Mesothelial cell of epicardium (in vitro differentiated cells): ENCODE results near the gene ZNF546. TPM values are rescaled to one million over a fixed set of nuclear protein-coding genes. Genes with fewer than 3 reads are reported as not detected.
"Not testable (repeated sequence)": the region's sequence is repeated elsewhere in the genome, so short reads cannot be mapped to it uniquely, and the experiment has no call there.

Experiments
- DNase-seq, 2 experiments: peaks; one replicate each; pipeline ENCODE4 v3.0.0; 2021; ENCODE audit warnings: low spot score in 2 of 2; ENCODE audit not compliant: unreplicated experiment in 2 of 2
- H3K27ac Mint-ChIP-seq: 2 replicates; pipeline ENCODE4 v1.8.0; 2021; ENCODE audit warnings: mixed read lengths
- H3K27me3 Mint-ChIP-seq: 2 replicates; pipeline ENCODE4 v1.8.0; 2021; ENCODE audit warnings: low read depth, mixed read lengths
- H3K36me3 Mint-ChIP-seq: 2 replicates; pipeline ENCODE4 v1.8.0; 2021; ENCODE audit warnings: mixed read lengths
- H3K4me1 Mint-ChIP-seq: 2 replicates; pipeline ENCODE4 v1.8.0; 2021; ENCODE audit warnings: mixed read lengths
- H3K4me3 Mint-ChIP-seq: 2 replicates; pipeline ENCODE4 v1.8.0; 2021; ENCODE audit warnings: mild to moderate bottlenecking, moderate library complexity, mixed read lengths
- H3K9me3 Mint-ChIP-seq: 2 replicates; pipeline ENCODE4 v1.8.0; 2021; ENCODE audit warnings: mixed read lengths
- CTCF ChIP-seq: fragments of 200-600 bp; sonication (generic); IDR thresholded peaks from one replicate; pipeline ENCODE4 v1.5.0; 2021; ENCODE audit warnings: antibody characterized with exemption; ENCODE audit not compliant: unreplicated experiment
- total RNA-seq: library from RNA; stranded (reverse); gene quantifications from 3 replicates; pipeline ENCODE4 v1.2.1, GENCODE V29; 2021

ZNF546 gene
- total RNA-seq, 1 donor from 2014 or later: 6.8 TPM

DNA sequence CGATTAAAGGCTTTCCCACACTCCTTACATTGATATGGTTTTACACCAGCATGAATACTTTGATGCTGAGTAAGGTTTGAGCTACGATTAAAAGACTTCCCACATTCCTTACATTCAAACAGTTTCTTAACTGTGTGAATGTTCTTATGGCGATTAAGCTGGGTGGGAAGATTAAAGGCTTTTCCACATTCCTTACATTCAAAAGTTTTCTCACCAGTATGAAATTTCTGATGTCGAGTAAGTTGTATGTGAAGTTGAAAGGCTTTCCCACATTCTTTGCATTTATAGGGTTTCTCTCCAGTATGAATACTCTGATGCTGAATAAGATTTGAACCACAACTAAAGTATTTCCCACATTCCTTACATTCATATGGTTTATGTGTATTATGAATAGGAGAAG is 39.1 kb downstream of the ZNF546 start:
- Mint-ChIP-seq H3K9me3 (peaks cover 54% of the 10 kb centered on the region), H3K27me3 (no peaks in the 10 kb centered on the region), H3K4me1 (no peaks in the 10 kb centered on the region), H3K27ac (no peak overlapping the region), H3K4me3 (no peak overlapping the region), H3K36me3 (peaks cover 57% of the 10 kb centered on the region)
- no peak for TF ChIP-seq CTCF
- DNase-seq: no peak

DNA sequence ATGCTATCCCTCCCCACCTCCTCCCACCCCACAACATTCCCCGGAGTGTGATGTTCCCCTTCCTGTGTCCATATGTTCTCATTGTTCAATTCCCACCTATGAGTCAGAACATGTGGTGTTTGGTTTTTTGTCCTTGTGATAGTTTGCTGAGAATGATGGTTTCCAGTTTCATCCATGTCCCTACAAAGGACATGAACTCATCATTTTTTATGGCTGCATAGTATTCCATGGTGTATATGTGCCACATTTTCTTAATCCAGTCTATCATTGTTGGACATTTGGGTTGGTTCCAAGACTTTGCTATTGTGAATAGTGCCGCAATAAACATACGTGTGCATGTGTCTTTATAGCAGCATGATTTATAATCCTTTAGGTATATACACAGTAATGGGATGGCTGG is 41.2 kb downstream of the ZNF546 start:
- not testable (repeated sequence) for H3K27ac Mint-ChIP-seq, H3K4me3 Mint-ChIP-seq, DNase-seq, H3K27me3 Mint-ChIP-seq, H3K4me1 Mint-ChIP-seq
- Mint-ChIP-seq H3K9me3 (peaks cover 49% of the 10 kb centered on the region), H3K36me3 (peaks cover 58% of the 10 kb centered on the region)

DNA sequence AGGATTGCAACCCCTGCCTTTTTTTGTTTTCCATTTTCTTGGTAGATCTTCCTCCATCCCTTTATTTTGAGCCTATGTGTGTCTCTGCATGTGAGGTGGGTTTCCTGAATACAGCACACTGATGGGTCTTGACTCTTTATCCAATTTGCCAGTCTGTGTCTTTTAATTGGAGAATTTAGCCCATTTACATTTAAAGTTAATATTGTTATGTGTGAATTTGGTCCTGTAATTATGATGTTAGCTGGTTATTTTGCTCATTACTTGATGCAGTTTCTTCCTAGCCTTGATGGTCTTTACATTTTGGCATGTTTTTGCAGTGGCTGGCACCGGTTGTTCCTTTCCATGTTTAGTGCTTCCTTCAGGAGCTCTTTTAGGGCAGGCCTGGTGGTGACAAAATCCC is 44.9 kb downstream of the ZNF546 start:
- H3K27ac Mint-ChIP-seq, H3K27me3 Mint-ChIP-seq, DNase-seq, H3K4me1 Mint-ChIP-seq, H3K4me3 Mint-ChIP-seq: not testable (repeated sequence)
- Mint-ChIP-seq H3K36me3 (peaks cover 58% of the 10 kb centered on the region), H3K9me3 (peaks cover 47% of the 10 kb centered on the region)

DNA sequence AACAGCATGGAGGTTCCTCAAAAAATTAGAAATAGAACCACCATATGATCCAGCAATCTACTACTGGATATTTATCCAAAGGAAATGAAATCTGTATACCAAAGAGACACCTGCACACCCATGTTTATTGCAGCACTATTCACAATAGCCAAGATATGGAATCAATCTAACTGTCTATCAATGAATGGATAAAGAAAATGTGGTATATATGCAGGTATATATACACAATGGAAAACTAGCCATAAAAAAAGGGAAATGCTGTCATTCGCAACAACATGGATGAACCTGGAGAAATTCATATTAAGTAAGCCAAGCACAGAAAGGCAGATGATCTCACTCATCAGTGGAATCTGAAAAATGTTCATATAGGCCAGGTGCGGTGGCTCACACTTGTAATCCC is 56.6 kb downstream of the ZNF546 start:
- H3K36me3 Mint-ChIP-seq: peaks cover 57% of the 10 kb centered on the region
- H3K4me3 Mint-ChIP-seq: peak overlapping the region; percentile 6
- H3K27ac Mint-ChIP-seq: no peak overlapping the region
- no peak for TF ChIP-seq CTCF
- H3K4me1 Mint-ChIP-seq: peaks cover 27% of the 10 kb centered on the region
- no peaks in the 10 kb centered on the region for H3K27me3 Mint-ChIP-seq
- peaks cover 52% of the 10 kb centered on the region for H3K9me3 Mint-ChIP-seq
- no peak for DNase-seq

- Mint-ChIP-seq H3K4me1 (peaks cover 27% of the 10 kb centered on the region), H3K9me3 (peaks cover 55% of the 10 kb centered on the region), H3K27me3 (no peaks in the 10 kb centered on the region), H3K36me3 (peaks cover 54% of the 10 kb centered on the region), H3K27ac (no peak overlapping the region), H3K4me3 (peak overlapping the region; percentile 100)
- TF ChIP-seq CTCF: no peak
- DNase-seq: no peak
These were observed 57.8 kb downstream of the ZNF546 start for GRCh38 chr19:40054632-40055031.

GRCh38 chr19:40055049-40055448 is 58.2 kb downstream of the ZNF546 start:
- H3K27ac Mint-ChIP-seq: no peak overlapping the region
- no peak for DNase-seq
- H3K36me3 Mint-ChIP-seq: peaks cover 54% of the 10 kb centered on the region
- H3K4me1 Mint-ChIP-seq: peaks cover 27% of the 10 kb centered on the region
- TF ChIP-seq CTCF: no peak
- H3K27me3 Mint-ChIP-seq: no peaks in the 10 kb centered on the region
- peaks cover 57% of the 10 kb centered on the region for H3K9me3 Mint-ChIP-seq
- H3K4me3 Mint-ChIP-seq: peak overlapping the region; percentile 100
